ENCODE data around the gene BTBD7.

Gene BTBD7

GRCh38 chr14:93299866-93300265 is 33.0 kb downstream of the BTBD7 start:
- no peak for DNase-seq

- no peak for DNase-seq
These were observed 33.4 kb downstream of the BTBD7 start for GRCh38 chr14:93299416-93299815.

- DNase-seq, result no peak
These were observed 37.2 kb downstream of the BTBD7 start for GRCh38 chr14:93295541-93296220.

GRCh38 chr14:93286212-93286890 is 46.5 kb downstream of the BTBD7 start:
- DNase-seq, result no peak

GRCh38 chr14:93285044-93285443 is 47.8 kb downstream of the BTBD7 start:
- DNase-seq, result no peak

- DNase-seq, result no peak
These were observed 50.9 kb downstream of the BTBD7 start for GRCh38 chr14:93281937-93282336.

GRCh38 chr14:93280743-93281142 is 52.1 kb downstream of the BTBD7 start:
- DNase-seq, result no peak

- DNase-seq, result no peak
These were observed 56.7 kb downstream of the BTBD7 start for GRCh38 chr14:93276031-93276716.

- DNase-seq, result no peak
These were observed 58.6 kb downstream of the BTBD7 start for GRCh38 chr14:93274055-93274806.

- no peak for DNase-seq
These were observed 61.7 kb downstream of the BTBD7 start for GRCh38 chr14:93271111-93271510.

- no peak for DNase-seq
These were observed 63.3 kb downstream of the BTBD7 start for GRCh38 chr14:93269341-93270068.

GRCh38 chr14:93268406-93268805 is 64.4 kb downstream of the BTBD7 start:
- no peak for DNase-seq

GRCh38 chr14:93267149-93267711 is 65.6 kb downstream of the BTBD7 start:
- no peak for DNase-seq

- no peak for DNase-seq
These were observed 66.7 kb downstream of the BTBD7 start for GRCh38 chr14:93266127-93266526.

- no peak for DNase-seq
These were observed 69.4 kb downstream of the BTBD7 start for GRCh38 chr14:93263416-93263815.

GRCh38 chr14:93262446-93262845 is 70.4 kb downstream of the BTBD7 start:
- no peak for DNase-seq

GRCh38 chr14:93249128-93249831 is 83.6 kb downstream of the BTBD7 start:
- DNase-seq, result no peak

- no peak for DNase-seq
These were observed 86.3 kb downstream of the BTBD7 start for GRCh38 chr14:93246534-93246933.

- DNase-seq, result no peak
These were observed 86.9 kb downstream of the BTBD7 start for GRCh38 chr14:93245764-93246420.

- DNase-seq, result no peak
These were observed 92.2 kb downstream of the BTBD7 start for GRCh38 chr14:93240678-93241000.

Measured in NCI-H748 treated with DMSO at 0.1 percent for 48 hours (cell line).